Progenitor cell of endocrine pancreas (in vitro differentiated cells): ENCODE data around the gene C4orf17. TPM values are rescaled to one million over a fixed set of nuclear protein-coding genes. Genes with fewer than 3 reads are reported as not detected.
"Not testable (repeated sequence)": the region's sequence is repeated elsewhere in the genome, so short reads cannot be mapped to it uniquely, and the experiment has no call there.

Experiments
- DNase-seq: peaks from one replicate; pipeline ENCODE4 v3.0.0; 2021; ENCODE audit warnings: low spot score; ENCODE audit not compliant: unreplicated experiment
- H3K27ac Mint-ChIP-seq: 2 replicates; pipeline ENCODE4 v1.8.0; 2021; ENCODE audit warnings: mild to moderate bottlenecking, moderate library complexity, mixed read lengths
- H3K27me3 Mint-ChIP-seq: 2 replicates; pipeline ENCODE4 v1.8.0; 2021; ENCODE audit warnings: mixed read lengths
- H3K36me3 Mint-ChIP-seq: 2 replicates; pipeline ENCODE4 v1.8.0; 2022; ENCODE audit warnings: mixed read lengths; ENCODE audit not compliant: insufficient read depth
- H3K4me1 Mint-ChIP-seq: 2 replicates; pipeline ENCODE4 v1.8.0; 2021; ENCODE audit warnings: low read depth, mixed read lengths
- H3K4me3 Mint-ChIP-seq: 2 replicates; pipeline ENCODE4 v1.8.0; 2021; ENCODE audit warnings: low read depth, mild to moderate bottlenecking, moderate library complexity, mixed read lengths
- H3K9me3 Mint-ChIP-seq: 2 replicates; pipeline ENCODE4 v1.8.0; 2021; ENCODE audit warnings: low read depth, mixed read lengths
- total RNA-seq: library from RNA; stranded (reverse); gene quantifications from 2 replicates; pipeline ENCODE4 v1.2.1, GENCODE V29; 2021
- TF ChIP-seq, protein P1 (sequence below): fragments of 200-600 bp; sonication (generic); IDR thresholded peaks from one replicate; pipeline ENCODE4 v1.5.0; 2021; ENCODE audit warnings: antibody characterized with exemption, mild to moderate bottlenecking; ENCODE audit not compliant: unreplicated experiment

C4orf17 gene
- total RNA-seq, 1 donor from 2014 or later = not detected

DNA sequence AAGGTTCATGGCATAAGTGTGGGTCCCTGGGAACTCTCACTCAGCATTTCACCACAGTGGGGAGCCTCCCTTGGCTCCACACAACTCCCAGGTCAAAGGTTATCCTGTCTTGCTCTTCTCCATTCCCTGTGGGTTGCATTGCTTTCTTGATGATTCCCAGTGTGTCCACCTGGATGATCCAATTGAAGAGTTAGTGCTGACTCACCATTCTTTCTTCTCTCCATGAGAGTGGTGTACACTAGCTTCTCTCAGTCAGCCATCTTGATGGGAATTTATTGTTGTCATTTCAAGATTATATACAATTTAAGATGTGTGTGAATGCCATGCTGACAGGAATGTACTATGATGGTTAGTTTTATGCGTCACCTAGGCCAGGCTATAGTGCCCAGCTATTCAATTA is 25.6 kb upstream of the C4orf17 start:
- peaks cover 4% of the 10 kb centered on the region for H3K36me3 Mint-ChIP-seq
- no peak overlapping the region for H3K27ac Mint-ChIP-seq
- H3K27me3 Mint-ChIP-seq = no peaks in the 10 kb centered on the region
- TF ChIP-seq, protein P1, sequence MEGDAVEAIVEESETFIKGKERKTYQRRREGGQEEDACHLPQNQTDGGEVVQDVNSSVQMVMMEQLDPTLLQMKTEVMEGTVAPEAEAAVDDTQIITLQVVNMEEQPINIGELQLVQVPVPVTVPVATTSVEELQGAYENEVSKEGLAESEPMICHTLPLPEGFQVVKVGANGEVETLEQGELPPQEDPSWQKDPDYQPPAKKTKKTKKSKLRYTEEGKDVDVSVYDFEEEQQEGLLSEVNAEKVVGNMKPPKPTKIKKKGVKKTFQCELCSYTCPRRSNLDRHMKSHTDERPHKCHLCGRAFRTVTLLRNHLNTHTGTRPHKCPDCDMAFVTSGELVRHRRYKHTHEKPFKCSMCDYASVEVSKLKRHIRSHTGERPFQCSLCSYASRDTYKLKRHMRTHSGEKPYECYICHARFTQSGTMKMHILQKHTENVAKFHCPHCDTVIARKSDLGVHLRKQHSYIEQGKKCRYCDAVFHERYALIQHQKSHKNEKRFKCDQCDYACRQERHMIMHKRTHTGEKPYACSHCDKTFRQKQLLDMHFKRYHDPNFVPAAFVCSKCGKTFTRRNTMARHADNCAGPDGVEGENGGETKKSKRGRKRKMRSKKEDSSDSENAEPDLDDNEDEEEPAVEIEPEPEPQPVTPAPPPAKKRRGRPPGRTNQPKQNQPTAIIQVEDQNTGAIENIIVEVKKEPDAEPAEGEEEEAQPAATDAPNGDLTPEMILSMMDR = no peak
- DNase-seq = no peak
- H3K9me3 Mint-ChIP-seq = peaks cover 44% of the 10 kb centered on the region
- H3K4me1 Mint-ChIP-seq = peaks cover 2% of the 10 kb centered on the region
- H3K4me3 Mint-ChIP-seq = no peak overlapping the region

DNA sequence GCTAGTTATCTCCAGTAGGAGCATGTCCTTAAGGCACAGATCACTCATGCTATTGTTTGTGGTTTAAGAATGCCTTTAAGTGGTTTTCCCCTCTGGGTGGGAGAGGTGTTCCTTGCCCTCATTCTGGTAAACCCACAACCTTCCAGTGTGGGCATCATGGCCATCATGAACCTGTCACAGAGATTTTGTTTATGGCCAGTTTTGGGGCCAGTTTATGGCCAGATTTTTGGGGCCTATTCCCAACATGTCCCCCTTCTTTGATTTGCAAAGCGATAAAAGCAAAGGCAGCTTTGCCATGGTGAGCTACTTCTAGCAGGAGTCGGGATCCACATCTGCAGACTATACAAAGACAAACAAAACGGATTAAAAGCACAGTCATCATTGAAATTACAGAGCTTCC is 24.2 kb upstream of the C4orf17 start:
- H3K27ac Mint-ChIP-seq, H3K4me1 Mint-ChIP-seq, H3K27me3 Mint-ChIP-seq, H3K4me3 Mint-ChIP-seq, H3K36me3 Mint-ChIP-seq, DNase-seq: not testable (repeated sequence)
- H3K9me3 Mint-ChIP-seq = peaks cover 42% of the 10 kb centered on the region

DNA sequence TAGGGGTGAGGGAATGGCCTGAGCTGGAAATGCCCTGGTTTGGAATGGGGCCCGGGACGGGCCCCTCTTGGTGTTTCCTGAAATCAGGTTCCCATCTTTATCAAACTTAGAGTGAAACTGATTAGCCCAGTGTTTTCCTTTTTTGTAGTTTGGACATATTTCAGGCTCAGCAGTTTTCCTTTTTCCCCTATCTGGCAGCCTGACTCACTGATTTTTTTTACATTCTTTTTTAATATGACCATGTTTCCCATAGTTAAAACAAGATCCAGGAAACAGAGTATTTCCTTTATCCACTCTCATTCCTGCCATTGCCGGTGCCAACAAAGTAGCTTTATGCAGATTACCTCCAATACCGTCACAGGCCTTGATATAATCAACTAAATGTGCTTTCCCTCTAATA is 20.5 kb upstream of the C4orf17 start:
- Mint-ChIP-seq H3K27me3 (no peaks in the 10 kb centered on the region), H3K27ac (no peak overlapping the region), H3K4me3 (no peak overlapping the region), H3K9me3 (peaks cover 54% of the 10 kb centered on the region), H3K36me3 (peaks cover 3% of the 10 kb centered on the region), H3K4me1 (no peaks in the 10 kb centered on the region)
- DNase-seq = no peak
- TF ChIP-seq, protein P1 = no peak

DNA sequence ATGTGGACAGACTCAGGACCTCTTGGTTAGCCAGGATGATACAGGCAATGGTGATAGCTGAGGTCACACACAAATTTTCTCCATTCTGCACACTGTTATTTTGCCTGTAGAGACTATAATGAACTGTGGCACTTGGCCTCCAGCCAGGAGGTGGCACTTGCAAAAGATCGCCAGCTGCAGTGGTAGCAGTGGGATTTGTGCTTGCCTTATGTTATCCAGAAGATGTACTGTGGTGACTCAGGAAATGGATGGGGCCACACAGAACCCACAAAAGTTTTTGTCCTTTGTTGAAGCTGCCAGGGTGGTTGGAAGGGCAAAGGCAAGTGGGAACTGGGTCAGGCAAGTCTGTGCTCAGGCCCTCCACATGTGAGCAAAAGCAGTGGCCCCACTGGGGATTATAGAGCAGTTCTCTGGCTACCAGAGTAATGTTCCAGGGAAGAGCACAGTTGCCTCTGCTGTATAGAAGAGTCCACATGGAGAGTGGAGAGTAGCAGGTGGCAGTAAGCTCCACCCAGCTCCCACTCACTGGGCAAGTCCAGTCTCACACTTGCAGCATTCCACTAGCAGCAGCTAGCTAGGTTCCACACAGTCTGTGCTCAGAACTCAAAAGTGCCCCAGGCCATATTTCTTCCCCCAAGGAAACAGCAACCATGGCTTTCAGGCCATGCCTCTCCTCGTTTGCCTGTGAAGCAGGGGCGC is 5.9 kb upstream of the C4orf17 start:
- TF ChIP-seq, protein P1 = no peak
- no peak for DNase-seq
- Mint-ChIP-seq H3K36me3 (no peaks in the 10 kb centered on the region), H3K9me3 (no peaks in the 10 kb centered on the region), H3K27me3 (no peaks in the 10 kb centered on the region), H3K4me3 (no peak overlapping the region), H3K27ac (no peak overlapping the region), H3K4me1 (no peaks in the 10 kb centered on the region)

DNA sequence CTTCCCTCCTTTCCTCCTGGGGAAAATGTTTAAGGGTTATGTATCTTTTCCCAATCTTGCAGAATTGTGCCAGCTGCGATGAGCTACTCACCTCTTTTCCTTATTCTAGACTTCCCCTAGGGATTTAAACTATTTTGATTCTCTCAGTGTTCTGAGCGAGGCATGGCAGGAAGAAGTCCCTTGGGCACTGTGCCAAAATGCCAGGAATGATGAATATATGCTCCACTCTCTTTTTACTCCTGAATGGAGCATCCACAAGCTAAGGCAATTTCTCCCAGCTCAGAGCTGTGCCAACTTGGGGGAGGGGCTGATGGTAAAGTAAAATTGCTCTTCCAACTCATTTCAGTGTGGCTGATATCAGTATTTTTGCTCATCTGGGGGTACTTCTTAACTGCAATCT is 4.0 kb upstream of the C4orf17 start:
- no peak for DNase-seq
- no peak overlapping the region for H3K27ac Mint-ChIP-seq
- peaks cover 3% of the 10 kb centered on the region for H3K4me1 Mint-ChIP-seq
- H3K9me3 Mint-ChIP-seq = no peaks in the 10 kb centered on the region
- H3K4me3 Mint-ChIP-seq = no peak overlapping the region
- no peaks in the 10 kb centered on the region for H3K27me3 Mint-ChIP-seq
- H3K36me3 Mint-ChIP-seq = no peaks in the 10 kb centered on the region
- TF ChIP-seq, protein P1 = no peak

DNA sequence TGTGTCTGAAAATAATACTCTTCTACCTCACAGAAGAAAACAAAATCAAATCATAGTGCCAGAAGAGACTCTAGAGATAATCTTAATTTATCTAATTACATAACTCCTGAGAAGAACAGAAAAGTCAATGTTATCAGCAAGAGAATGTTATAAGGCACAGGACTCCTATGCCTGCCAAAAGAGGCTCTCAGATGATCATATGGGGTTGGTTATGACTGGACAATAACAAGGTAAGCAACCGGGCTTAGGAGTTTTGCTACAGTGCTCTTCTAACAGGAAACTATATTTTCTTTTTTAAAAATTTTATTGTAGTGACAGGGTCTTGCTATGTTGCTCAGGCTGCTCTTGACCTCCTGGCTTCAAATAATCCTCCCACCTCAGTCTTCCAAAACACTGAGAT is 3.5 kb upstream of the C4orf17 start:
- H3K27ac Mint-ChIP-seq = no peak overlapping the region
- H3K27me3 Mint-ChIP-seq = no peaks in the 10 kb centered on the region
- DNase-seq = no peak
- no peak overlapping the region for H3K4me3 Mint-ChIP-seq
- TF ChIP-seq, protein P1 = no peak
- H3K36me3 Mint-ChIP-seq = no peaks in the 10 kb centered on the region
- H3K4me1 Mint-ChIP-seq = peaks cover 3% of the 10 kb centered on the region
- no peaks in the 10 kb centered on the region for H3K9me3 Mint-ChIP-seq
